Neural progenitor cell (in vitro differentiated cells): ENCODE measurements around the gene CYB5RL.

ENCODE experiments used
- EZH2 ChIP-seq: fragments of 200-600 bp; sonication (generic); IDR thresholded peaks from 2 replicates; pipeline ENCODE4 v1.6.1; 2017; ENCODE audit warnings: antibody characterized with exemption, mild to moderate bottlenecking, moderate library complexity
- TF ChIP-seq, protein P1 (sequence below): fragments of 200-600 bp; sonication (generic); IDR thresholded peaks from 2 replicates; pipeline ENCODE4 v1.5.1; 2017; ENCODE audit warnings: antibody characterized with exemption, mild to moderate bottlenecking

DNA sequence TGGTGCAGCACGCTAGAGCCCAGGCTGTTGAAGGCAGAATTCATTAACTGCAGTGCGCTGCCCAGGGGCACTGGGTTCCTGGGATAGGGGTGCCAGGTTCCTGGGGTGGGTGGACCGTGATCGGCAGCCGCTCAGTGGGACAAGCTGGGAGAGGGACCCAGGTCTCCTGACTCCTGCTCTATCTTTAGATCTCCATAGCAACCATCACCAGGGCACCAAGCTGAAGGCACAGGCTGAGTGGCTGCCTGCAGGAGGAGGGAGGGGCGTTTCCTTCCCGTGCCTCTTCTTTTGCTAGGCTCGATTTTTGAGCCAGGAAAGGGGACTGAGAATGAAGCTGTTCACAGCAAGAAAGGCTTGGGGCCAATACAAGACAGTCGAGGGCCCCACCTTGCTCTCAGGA lies 26.1 kb downstream of the CYB5RL start:
- TF ChIP-seq, protein P1, sequence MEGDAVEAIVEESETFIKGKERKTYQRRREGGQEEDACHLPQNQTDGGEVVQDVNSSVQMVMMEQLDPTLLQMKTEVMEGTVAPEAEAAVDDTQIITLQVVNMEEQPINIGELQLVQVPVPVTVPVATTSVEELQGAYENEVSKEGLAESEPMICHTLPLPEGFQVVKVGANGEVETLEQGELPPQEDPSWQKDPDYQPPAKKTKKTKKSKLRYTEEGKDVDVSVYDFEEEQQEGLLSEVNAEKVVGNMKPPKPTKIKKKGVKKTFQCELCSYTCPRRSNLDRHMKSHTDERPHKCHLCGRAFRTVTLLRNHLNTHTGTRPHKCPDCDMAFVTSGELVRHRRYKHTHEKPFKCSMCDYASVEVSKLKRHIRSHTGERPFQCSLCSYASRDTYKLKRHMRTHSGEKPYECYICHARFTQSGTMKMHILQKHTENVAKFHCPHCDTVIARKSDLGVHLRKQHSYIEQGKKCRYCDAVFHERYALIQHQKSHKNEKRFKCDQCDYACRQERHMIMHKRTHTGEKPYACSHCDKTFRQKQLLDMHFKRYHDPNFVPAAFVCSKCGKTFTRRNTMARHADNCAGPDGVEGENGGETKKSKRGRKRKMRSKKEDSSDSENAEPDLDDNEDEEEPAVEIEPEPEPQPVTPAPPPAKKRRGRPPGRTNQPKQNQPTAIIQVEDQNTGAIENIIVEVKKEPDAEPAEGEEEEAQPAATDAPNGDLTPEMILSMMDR: no peak
- TF ChIP-seq EZH2: no peak
